ENCODE results near the gene KIF26A.

- TF ChIP-seq, protein P1, sequence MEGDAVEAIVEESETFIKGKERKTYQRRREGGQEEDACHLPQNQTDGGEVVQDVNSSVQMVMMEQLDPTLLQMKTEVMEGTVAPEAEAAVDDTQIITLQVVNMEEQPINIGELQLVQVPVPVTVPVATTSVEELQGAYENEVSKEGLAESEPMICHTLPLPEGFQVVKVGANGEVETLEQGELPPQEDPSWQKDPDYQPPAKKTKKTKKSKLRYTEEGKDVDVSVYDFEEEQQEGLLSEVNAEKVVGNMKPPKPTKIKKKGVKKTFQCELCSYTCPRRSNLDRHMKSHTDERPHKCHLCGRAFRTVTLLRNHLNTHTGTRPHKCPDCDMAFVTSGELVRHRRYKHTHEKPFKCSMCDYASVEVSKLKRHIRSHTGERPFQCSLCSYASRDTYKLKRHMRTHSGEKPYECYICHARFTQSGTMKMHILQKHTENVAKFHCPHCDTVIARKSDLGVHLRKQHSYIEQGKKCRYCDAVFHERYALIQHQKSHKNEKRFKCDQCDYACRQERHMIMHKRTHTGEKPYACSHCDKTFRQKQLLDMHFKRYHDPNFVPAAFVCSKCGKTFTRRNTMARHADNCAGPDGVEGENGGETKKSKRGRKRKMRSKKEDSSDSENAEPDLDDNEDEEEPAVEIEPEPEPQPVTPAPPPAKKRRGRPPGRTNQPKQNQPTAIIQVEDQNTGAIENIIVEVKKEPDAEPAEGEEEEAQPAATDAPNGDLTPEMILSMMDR (IDR thresholded peaks at IDR 0.05): no peak
- no peak for TF ChIP-seq POLR2AphosphoS5 (IDR thresholded peaks at IDR 0.05)
Observed at GRCh38 chr14:104147346-104148125, 9.1 kb downstream of the KIF26A start.

All from prostate gland (tissue), 2 donors.